Effector memory CD4-positive, alpha-beta T cell (primary cell): ENCODE results near the gene NATD1.
A peak's percentile ranks its signal among the peaks of the same experiment; 100 is the strongest.

Source experiments
- DNase-seq, 3 donors: peaks; one replicate each; pipeline ENCODE4 v3.0.0-alpha.2; 2020
- H3K27ac ChIP-seq: 2 replicates; pipeline ENCODE4 v1.7.0; 2013; ENCODE audit warnings: mild to moderate bottlenecking, low read length, moderate library complexity; ENCODE audit not compliant: insufficient read depth, poor library complexity, severe bottlenecking
- H3K27me3 ChIP-seq: replicated peaks from 2 replicates; pipeline ENCODE4 v1.7.0; 2013; ENCODE audit warnings: mild to moderate bottlenecking, low read length; ENCODE audit not compliant: insufficient read depth, control insufficient read depth, poor library complexity, severe bottlenecking
- H3K36me3 ChIP-seq: 2 replicates; pipeline ENCODE4 v1.7.0; 2013; ENCODE audit warnings: mild to moderate bottlenecking, low read length, moderate library complexity; ENCODE audit not compliant: control insufficient read depth, insufficient read depth
- H3K4me1 ChIP-seq: 2 replicates; pipeline ENCODE4 v1.7.0; 2013; ENCODE audit warnings: low read length, mild to moderate bottlenecking; ENCODE audit not compliant: control insufficient read depth, insufficient read depth, poor library complexity, severe bottlenecking
- H3K4me3 ChIP-seq: 2 replicates; pipeline ENCODE4 v1.7.0; 2013; ENCODE audit warnings: low read length, low read depth, mild to moderate bottlenecking; ENCODE audit not compliant: insufficient read depth, poor library complexity, severe bottlenecking
- H3K9me3 ChIP-seq: 2 replicates; pipeline ENCODE4 v1.7.0; 2013; ENCODE audit warnings: mild to moderate bottlenecking, low read length, moderate library complexity; ENCODE audit not compliant: control insufficient read depth

The NATD1 gene

GRCh38 chr17:21272881-21273792, 19.9 kb upstream of the NATD1 start:
- H3K4me3 ChIP-seq = no peak overlapping the region
- no peak overlapping the region for H3K27ac ChIP-seq
- no peak for DNase-seq
- no peaks in the 10 kb centered on the region for H3K36me3 ChIP-seq
- H3K27me3 ChIP-seq = no peaks in the 10 kb centered on the region
- H3K4me1 ChIP-seq = peaks cover 26% of the 10 kb centered on the region
- H3K9me3 ChIP-seq = no peaks in the 10 kb centered on the region

GRCh38 chr17:21272250-21272649, 19.0 kb upstream of the NATD1 start:
- peaks cover 29% of the 10 kb centered on the region for H3K4me1 ChIP-seq
- no peak for DNase-seq
- H3K27me3 ChIP-seq = no peaks in the 10 kb centered on the region
- H3K4me3 ChIP-seq = no peak overlapping the region
- no peaks in the 10 kb centered on the region for H3K36me3 ChIP-seq
- H3K9me3 ChIP-seq = no peaks in the 10 kb centered on the region
- H3K27ac ChIP-seq = no peak overlapping the region

- Histone ChIP-seq H3K27ac (no peak overlapping the region), H3K27me3 (no peaks in the 10 kb centered on the region), H3K9me3 (no peaks in the 10 kb centered on the region), H3K4me1 (peaks cover 28% of the 10 kb centered on the region), H3K36me3 (no peaks in the 10 kb centered on the region), H3K4me3 (no peak overlapping the region)
- no peak for DNase-seq
Observed at GRCh38 chr17:21271454-21272183, 18.4 kb upstream of the NATD1 start.

DNA sequence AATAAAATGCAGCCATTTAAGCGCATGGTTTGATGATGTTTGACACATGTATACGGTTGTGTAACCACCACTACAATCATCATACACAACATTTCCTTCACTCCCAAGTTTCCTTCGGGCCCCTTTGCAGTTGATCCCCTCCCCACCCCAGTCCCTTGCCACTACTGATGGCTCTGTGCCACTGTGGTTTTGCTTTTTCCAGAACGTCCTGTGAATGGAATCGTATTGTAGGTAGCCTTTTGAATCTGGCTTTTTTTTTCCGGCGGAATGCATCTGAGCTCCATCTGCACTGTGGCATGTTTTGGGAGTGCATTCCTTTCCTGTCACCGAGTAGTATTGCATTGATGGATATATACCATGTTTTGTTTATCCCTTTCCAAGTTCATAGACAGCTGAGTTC, 16.2 kb upstream of the NATD1 start:
- Histone ChIP-seq H3K4me3 (no peak overlapping the region), H3K9me3 (no peaks in the 10 kb centered on the region), H3K27ac (no peak overlapping the region), H3K36me3 (no peaks in the 10 kb centered on the region), H3K27me3 (no peaks in the 10 kb centered on the region), H3K4me1 (peaks cover 12% of the 10 kb centered on the region)
- DNase-seq = no peak

DNA sequence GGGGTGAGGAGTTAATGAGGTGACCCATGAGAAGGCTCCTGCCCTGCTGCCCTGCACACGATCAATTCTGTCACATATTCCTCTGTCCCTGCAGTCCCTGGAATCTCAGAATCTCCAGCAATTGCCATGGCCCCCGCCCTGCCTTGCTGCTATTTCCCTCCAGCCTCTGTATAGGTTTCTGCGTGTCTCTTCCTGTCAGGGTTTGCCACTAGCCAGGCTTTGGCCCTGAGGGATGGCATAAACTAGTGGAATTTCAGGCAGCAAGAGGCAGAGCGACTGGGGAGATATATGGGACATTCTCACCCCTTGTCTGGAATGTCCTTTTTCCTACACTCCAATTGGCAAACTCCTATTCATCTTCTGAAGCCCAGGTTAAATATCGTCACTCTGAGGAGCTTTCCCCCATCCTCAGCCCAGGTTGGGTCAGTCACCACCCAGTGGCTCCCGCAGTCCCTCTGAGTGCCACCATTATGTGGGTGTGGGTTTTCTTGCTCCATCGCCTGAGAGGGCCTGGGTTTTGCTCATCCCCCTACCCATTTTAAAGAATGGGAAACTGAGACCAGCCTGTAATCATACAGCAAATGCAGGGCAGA, 15.5 kb upstream of the NATD1 start:
- peak overlapping the region; percentile 58 for H3K27ac ChIP-seq
- H3K9me3 ChIP-seq = no peaks in the 10 kb centered on the region
- H3K4me1 ChIP-seq = peaks cover 12% of the 10 kb centered on the region
- H3K27me3 ChIP-seq = no peaks in the 10 kb centered on the region
- H3K4me3 ChIP-seq = no peak overlapping the region
- no peaks in the 10 kb centered on the region for H3K36me3 ChIP-seq
- DNase-seq = no peak

DNA sequence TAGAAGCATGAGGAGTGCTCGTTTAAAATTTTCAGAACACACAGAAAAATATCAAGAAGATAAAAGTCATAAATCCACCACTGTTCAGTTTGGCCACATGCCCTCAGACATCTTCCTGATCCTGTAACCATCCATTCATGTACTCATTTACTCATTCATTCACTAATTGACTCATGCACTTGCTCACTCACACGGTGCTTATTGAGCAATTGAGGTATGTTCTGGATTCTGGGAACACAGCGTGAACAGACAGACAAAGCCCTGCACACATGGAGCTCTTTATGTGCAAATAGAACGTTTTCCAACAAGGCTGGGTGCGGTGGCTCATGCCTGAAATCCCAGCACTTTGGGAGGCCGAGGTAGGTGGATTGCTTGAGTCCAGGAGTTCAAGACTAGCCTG, 10.2 kb upstream of the NATD1 start:
- no peak for DNase-seq
- H3K4me3 ChIP-seq = no peak overlapping the region
- no peaks in the 10 kb centered on the region for H3K36me3 ChIP-seq
- no peak overlapping the region for H3K27ac ChIP-seq
- H3K9me3 ChIP-seq = no peaks in the 10 kb centered on the region
- no peaks in the 10 kb centered on the region for H3K27me3 ChIP-seq
- H3K4me1 ChIP-seq = peaks cover 6% of the 10 kb centered on the region

DNA sequence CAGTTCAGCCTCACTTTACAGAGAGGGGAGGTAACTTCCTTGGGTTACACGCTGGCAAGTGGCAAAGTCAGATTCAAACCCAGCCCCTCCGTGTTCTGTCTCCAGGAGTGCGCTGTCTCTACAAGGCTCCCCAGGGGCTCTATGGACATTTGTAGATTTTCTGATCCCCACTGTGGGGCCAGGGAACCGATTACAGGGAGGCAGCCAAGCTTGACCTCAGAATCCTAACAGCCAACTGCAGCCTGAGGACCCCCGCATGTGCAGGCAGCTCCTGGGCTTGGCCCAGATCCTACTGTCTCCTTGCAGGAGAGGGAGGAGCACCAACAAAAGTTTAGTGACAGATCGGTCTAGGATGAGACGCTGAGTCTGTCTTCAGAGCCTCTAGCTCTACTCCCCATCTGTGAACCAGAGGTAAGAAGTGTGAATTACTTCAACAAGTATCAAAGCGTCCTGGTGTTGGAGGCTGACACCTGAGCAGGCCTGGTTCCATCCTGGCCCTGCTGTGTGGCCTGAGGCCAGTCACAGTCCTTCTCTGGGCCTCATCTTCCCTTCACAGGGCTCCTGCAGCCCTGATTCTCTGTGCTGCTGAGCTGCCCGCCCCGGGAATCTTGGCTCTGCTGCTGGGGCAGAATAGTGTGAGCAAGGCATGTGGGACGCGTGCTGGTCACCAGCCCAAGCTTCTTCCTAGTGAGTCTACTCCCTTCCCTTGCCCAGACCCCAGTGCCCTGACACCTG, 9.2 kb upstream of the NATD1 start:
- Histone ChIP-seq H3K27ac (no peak overlapping the region), H3K4me1 (no peaks in the 10 kb centered on the region), H3K4me3 (no peak overlapping the region), H3K36me3 (no peaks in the 10 kb centered on the region), H3K27me3 (no peaks in the 10 kb centered on the region), H3K9me3 (no peaks in the 10 kb centered on the region)
- DNase-seq = no peak

- H3K36me3 ChIP-seq = no peaks in the 10 kb centered on the region
- no peak overlapping the region for H3K4me3 ChIP-seq
- DNase-seq = no peak
- peaks cover 6% of the 10 kb centered on the region for H3K4me1 ChIP-seq
- no peak overlapping the region for H3K27ac ChIP-seq
- H3K9me3 ChIP-seq = no peaks in the 10 kb centered on the region
- no peaks in the 10 kb centered on the region for H3K27me3 ChIP-seq
Observed at GRCh38 chr17:21258593-21258992, 5.4 kb upstream of the NATD1 start.

DNA sequence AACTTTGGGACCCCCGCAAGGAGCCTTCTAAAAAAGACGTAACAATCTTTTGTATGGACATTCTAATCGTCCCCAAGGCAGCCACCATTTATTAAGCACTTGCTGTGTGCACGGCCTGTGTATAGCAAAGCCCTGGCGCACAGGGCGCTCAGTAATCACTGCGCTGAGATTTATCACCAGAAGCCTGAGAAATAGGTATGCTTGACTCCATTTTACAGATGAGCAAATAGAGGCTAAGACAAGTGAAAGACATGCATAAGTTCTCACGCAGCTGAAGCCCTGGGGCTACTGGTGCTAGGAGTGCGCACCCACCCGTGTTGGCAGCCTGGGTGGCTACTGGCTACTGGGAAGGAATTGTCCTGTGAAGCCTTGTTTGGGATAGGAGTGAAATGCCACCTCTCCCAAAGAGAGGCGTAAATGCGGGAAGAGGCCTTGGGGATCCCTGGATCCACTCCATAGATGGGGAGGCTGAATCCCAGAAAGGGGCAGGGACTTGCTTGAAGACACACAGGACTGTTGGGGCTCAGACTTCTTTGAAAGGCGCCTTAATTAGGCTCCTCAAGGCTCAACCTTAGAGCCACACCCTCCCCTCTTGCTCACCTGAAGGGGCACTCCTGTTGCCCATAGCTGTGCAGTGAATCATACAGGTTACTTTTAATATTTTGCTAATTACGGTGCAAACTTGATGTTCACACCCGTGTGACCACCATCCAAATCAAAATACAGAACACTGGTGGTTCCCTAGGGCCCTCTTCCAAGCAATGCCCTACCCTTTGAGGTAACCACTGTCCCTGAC, 634 bp upstream of the NATD1 start:
- H3K27ac ChIP-seq = peak overlapping the region; percentile 64
- H3K27me3 ChIP-seq = no peaks in the 10 kb centered on the region
- peaks cover 13% of the 10 kb centered on the region for H3K4me1 ChIP-seq
- H3K9me3 ChIP-seq = no peaks in the 10 kb centered on the region
- DNase-seq = no peak
- peak overlapping the region; percentile 45 for H3K4me3 ChIP-seq
- H3K36me3 ChIP-seq = no peaks in the 10 kb centered on the region
